NCI-H2196 (cell line): Measurements from ENCODE around the gene PC.
"Not testable (repeated sequence)": the region's sequence is repeated elsewhere in the genome, so short reads cannot be mapped to it uniquely, and the experiment has no call there.

Experiments
- DNase-seq: peaks from one replicate; lab custom pipeline; 2025; ENCODE audit not compliant: unreplicated experiment; lab: John Stamatoyannopoulos, UW

PC gene, protein sequence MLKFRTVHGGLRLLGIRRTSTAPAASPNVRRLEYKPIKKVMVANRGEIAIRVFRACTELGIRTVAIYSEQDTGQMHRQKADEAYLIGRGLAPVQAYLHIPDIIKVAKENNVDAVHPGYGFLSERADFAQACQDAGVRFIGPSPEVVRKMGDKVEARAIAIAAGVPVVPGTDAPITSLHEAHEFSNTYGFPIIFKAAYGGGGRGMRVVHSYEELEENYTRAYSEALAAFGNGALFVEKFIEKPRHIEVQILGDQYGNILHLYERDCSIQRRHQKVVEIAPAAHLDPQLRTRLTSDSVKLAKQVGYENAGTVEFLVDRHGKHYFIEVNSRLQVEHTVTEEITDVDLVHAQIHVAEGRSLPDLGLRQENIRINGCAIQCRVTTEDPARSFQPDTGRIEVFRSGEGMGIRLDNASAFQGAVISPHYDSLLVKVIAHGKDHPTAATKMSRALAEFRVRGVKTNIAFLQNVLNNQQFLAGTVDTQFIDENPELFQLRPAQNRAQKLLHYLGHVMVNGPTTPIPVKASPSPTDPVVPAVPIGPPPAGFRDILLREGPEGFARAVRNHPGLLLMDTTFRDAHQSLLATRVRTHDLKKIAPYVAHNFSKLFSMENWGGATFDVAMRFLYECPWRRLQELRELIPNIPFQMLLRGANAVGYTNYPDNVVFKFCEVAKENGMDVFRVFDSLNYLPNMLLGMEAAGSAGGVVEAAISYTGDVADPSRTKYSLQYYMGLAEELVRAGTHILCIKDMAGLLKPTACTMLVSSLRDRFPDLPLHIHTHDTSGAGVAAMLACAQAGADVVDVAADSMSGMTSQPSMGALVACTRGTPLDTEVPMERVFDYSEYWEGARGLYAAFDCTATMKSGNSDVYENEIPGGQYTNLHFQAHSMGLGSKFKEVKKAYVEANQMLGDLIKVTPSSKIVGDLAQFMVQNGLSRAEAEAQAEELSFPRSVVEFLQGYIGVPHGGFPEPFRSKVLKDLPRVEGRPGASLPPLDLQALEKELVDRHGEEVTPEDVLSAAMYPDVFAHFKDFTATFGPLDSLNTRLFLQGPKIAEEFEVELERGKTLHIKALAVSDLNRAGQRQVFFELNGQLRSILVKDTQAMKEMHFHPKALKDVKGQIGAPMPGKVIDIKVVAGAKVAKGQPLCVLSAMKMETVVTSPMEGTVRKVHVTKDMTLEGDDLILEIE

DNA sequence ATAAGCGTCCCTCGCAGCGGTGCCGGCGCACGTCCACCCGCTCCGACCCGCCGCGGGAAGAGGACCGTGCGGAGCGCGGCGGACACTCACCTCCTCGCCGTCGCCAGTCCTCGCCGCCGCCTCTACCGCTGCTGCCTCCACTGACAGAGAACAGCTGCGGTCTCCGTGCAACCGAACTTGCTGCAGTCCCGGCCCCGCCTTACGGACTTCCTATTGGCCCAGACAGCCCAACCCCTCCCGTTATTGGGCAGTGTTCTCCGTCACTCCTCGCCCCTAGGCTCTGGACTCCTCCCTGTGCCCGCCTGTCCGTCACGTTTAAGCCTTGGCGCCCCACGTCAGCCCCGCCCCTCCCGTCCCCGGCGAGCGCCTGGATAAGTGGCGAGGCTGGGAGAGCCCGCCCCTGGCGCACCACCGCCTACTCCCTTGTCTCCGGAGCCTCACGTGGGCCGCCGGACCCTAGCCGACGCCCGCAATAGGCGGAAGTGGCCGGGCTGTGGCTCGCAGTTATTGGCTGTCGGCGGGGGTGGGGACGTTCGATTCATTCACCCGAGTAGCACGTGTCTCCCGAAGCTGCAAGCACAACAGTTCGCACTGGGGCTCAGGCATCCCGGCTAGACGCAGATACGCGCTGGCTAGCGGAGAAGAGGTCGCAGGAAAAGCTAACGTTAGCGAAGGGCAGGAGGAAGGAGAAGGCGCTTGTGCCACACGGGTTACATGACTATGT is at the start of gene PC:
Gene PC, minus strand, starts transcription at position 152 of the 724 bp plus-strand sequence. CDS start 86,224 bp downstream, outside the sequence.
- DNase-seq = peak; percentile 100

DNA sequence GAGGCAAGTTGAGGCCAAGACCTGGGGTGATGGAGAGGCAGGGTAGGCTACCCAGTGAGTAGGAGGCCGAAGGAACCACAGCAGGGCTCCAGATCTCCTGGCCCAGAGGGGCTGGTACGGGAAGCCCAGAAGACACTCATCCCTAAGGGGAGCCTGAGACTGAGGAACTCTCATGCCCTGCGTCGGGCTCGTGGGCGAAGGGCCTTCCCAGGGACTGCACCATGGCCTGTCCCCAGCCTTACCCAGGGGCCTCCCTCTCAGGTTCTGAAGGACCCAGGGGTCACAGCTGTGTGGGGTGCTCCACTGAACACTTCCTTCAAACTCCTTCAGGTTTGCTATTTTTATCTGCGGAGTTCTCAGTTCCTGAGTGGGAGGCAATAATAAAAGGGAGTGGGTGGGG is 48.9 kb upstream of the PC start:
- no peak for DNase-seq

DNA sequence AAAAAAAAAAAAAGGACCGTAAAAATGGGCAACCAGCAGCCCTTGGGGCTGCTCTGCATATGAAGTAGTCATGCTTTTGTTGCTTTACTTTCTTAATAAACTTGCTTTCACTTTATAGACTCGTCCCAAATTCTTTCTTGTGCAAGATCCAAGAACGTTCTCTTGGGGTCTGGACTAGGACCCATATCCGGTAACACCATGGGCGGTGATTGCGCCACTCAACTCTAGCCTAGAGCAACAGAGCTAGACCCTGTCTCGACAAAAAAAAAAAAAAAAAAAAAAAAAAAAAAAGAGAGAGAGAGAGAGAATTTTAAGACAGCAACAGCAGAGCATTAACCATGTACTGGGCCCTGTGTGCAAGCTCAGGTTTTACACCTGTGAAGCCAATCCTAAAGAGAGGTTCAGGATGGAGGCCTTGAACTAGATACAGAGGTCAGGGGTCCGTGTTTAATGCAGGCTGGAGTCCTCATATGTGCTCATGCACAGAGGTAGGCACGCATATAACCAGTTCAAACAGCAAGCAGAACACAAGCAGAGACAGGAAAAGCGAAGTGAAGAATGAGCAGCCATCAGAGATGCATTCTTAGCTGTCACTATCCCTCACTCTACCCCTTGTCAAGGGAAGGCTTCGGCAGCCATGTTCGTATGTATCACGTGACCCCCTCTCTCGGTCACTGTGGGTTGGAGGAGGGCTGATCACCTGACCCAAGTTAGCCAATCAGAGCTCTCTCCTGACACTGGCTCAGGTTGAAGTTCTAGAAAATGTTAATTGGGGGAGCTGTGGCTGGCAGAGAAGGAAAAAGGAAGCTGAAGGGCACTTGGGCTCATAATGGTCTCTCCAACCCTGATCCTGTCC is 48.1 kb upstream of the PC start:
- DNase-seq = no peak

DNA sequence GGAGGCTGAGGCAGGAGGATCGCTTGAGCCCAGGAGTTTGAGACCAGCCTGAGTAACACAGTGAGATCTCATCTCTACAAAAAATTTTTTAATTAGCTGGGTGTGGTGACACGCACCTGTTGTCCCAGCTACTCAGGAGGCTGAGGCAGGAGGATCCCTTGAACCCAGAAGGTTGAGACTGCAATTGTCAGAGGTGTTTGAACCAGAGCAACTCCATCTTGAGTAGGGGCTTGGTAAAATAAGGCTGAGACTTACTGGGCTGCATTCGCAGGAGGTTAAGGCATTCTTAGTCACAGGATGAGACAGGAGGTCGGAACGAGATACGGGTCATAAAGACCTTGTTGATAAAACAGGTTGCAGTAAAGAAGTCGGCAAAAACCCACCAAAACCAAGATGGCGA is 47.0 kb upstream of the PC start:
- DNase-seq = not testable (repeated sequence)

DNA sequence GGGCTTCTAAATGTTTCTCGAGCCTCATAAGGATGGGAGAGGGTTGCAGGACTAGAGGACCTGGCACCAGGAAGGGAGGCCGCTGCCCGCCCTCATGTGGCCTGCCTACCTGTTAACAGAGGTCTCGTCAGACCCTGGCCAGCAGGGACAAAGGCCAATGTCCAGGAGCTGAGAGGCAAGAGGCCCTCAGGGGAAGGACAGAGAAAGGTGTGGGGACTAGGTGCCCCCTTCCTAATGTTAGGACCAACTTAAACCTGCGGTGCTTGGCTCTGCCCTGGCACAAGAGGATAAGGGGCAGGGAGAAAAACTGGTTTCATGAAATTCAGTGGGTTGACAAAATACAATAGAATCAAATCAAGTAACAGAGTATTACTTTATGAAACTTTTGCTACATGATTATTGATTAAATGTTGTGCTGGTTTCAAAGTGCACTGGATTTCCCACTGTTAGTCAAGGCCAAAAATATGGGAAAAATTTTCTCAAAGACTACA is 44.8 kb upstream of the PC start:
- DNase-seq = no peak

DNA sequence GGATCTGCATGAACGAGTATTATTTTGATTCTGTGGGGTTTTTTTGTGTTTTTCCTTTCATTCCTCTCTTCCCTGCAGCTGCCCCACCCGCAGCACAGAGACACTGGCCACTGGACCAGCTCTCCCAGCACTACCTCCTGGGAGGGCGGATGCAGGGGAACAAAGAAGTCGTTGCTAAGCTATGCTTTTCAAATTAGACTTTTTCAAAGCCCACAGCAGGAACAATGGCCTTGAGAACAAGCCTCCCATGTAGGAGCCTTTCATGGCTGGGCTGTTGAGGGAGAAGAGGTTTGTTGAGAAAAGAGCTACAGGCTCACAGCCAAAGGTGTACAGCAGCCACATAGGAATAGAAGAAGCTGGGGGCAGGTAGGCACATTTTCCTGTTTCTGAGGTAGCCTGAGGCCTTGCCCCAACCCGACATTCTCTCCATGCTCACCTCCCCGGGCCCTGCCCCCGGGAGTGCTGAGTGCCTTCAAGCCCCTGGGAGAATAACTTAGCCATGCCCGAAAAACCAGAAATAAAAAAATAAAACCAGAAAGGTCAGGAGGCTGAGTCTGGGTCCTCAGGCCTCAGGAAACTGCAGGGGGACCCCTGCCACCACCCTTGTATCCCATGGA is 44.2 kb upstream of the PC start:
- no peak for DNase-seq

DNA sequence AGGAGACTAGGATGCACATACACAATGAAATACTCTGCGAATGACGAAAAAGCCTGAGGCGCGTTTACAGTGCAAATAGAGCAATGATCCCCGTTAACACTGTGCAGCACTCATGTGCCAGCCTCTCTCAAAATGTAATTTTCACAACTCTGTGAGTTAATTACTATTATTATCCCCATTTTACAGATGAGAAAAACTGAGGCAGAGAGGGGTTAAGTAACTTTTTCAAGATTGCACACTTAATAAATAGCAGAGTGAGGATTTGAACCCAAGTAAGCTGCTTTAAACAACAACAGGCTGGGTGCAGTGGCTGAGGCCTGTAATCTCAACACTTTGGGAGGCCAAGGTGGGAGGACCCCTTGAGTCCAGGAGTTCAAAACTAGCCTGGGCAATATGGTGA is 43.1 kb upstream of the PC start:
- no peak for DNase-seq

DNA sequence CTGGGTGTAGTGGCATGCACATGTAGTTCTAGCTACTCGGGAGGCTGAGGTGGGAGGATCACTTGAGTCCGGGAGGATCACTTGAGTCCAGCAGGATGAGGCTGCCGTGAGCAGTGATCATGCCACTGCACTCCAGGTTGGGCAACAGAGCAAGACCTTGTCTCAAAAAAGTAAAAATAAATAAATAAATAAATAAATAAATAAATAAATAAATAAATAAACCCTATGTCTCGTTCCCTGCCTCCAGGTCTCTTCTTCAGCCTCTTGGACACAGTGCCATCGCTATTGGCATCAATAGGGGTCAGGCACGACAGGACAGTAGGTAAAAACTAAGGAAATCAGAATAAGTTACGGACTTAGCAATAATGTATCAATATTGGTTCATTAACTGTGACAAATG is 41.4 kb upstream of the PC start:
- DNase-seq = no peak

DNA sequence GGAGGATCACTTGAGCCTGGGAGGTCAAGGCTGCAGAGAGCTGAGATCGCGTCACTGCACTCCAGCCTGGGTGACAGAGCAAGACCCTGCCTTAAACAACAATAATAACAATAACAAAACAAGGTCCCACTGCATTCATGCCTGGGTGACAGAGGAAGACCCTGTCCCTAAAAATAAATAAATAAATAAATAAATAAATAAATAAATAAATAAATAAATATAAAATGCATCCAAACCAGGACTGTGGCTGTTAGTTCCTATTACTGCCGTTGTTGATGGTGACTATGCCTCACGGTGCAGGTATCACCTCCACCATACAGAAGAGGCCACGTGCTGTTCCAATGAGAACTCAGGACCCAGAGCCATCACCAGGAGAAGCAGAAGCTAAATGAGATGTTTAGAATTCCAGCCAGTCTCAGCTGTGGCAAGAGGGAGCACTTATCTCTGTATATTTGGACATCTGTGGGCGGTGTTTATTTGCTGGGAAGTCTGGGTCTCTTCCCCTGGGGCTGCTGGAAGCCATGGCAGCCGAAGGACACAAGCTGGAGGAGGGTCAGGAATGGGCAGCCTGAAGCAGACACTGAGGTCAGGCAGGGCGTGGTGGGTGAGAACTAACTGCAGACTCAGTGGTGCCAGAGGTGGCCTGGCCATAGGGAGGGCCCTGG is 38.6 kb upstream of the PC start:
- DNase-seq = no peak

DNA sequence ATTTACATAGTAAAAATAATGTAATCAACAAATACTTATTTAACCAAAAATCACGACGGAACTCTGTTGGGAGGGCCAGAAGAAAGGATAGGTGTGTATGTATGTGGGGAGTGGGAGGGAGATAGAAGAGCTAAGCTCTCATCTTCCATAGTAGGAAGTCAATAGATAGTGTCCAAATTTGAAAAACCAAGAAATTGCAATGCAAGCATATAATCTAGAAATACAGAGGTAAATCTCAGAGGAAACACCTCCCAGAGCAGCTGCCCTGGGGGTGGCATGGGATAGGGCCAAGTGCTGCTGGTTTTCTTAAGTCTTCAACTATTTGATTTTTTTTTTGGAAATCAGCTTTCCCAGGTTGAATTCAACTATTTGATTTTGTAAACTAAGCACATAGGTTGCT is 33.9 kb upstream of the PC start:
- no peak for DNase-seq

DNA sequence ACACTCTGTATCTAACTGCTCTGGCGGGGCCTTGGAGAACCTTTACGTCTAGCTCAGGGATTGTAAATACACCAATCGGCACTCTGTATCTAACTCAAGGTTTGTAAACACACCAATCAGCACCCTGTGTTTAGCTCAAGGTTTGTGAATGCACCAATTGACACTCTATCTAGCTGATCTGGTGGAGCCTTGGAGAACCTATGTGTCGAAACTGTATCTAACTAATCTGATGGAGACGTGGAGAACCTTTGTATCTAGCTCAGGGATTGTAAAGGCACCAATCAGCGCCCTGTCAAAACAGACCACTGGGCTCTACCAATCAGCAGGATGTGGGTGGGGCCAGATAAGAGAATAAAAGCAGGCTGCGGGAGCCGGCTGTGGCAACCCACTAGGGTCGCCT is 31.2 kb upstream of the PC start:
- not testable (repeated sequence) for DNase-seq

DNA sequence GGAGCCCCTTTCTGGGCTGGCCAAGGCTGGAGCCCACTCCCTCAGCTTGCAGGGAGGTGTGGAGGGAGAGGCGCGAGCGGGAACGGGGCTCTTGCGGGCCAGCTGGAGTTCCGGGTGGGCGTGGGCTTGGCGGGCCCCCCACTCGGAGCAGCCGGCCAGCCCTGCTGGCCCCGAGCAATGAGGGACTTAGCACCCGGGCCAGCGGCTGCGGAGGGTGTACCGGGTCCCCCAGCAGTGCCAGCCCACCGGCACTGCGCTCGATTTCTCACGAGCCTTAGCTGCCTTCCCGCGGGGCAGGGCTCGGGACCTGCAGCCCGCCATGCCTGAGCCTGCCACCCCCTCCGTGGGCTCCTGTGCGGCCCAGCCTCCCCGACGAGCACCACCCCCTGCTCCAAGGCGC is 30.6 kb upstream of the PC start:
- DNase-seq = not testable (repeated sequence)

DNA sequence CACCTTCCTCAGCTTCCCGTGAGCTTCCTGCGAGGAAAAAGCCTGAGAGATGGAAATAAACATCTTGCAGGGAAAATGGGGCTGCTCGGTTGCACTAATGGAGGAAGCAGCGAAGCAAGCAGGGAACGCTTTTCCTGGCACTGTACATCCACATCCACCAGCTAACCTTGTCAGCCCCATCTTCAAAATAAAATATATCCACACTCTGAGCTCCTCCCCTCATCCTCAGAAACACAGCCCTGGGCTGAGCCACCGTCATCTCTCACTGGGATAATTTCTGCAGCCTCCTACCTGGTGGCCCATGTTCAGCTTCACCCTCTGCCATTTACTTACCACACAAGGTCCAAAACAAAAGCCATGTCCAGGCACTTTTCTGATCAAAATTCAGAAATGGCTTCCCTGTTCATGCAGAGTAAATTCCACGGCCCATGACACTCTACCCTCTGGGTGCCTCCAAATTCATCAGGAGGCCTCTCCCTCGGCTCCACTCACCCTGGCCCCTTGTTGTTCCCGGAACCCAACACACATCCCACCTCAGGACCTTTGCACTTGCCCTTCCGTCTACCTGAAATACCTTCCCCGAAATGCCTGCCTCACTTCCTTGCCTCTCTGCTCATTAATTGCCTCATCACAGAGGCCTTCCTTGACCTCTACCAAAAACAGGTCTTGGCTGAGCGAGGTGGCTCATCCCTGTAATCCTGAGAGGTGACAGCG is 29.9 kb upstream of the PC start:
- no peak for DNase-seq

DNA sequence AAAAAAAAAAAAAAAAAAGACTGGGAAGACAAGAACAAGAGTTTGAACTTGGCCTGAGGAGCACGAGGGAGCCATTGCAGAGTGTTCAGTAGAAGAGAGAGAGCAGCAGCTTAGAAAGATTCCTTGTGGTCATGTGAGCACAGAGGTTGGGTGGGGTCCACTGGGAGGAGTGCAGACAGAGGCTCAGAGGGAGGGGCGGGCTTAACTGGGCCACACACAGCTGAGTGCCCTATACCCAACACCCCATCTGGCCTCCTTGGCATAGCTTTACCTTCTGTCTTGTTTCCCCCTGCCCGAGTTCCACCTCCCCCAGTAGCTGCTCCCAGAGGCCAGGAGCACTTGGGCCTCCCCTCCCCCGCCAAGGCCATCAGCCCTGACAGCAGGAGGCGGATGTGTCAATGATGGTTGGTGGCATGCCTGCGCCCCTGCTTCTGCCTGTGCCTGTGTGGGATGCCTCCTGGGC is 29.0 kb upstream of the PC start:
- no peak for DNase-seq

DNA sequence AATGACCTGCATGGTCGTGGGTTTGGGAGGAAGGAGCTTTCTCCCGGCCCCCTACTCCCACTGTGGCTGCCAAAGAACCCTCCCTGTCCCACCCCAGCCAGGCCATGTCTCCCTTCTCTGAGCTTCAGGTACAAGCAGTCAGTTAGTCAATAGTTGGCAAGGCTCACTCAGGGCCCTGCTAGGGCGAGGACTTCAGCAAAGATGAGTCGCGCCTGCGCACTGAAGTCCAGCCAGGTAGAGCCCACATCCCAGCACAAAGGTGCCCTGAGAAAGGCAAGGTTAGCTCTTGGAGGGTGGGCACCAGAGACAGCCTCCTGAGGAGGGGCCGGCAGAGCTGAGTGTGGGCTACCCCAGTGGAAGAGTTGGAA is 28.0 kb upstream of the PC start:
- no peak for DNase-seq

DNA sequence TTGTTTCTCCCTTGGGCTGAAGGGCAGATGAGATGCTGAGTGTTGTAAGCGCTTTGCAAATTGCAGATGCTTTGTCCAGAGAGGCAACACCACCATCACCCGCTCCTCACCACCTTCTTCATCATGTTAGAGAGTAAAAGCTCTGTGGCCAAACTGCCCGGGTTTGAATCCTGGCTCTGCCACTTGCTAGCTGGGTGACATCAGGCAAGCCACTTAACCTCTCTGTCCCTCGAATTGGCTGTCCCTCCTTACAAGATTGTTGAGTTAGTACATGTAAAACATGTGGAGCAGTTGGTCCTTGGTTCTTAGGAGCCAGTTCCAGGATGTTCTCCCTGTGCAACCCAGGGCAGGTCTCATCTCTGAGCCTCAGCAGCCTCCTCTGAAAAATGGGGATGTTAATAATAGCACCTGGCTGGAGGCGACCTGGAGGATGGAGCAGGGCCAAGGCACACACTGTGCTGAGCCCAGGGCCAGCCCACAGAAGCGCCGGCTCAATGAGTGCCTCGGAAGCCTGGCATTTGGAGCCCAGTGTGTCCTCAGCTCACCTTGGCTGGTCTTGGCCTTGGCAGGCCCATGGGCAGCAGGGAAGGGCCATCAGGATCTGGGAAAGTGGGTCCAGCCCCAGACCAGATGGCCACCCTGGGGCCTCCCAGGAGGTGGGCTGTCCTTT is 27.5 kb upstream of the PC start:
- peak; percentile 17 for DNase-seq

DNA sequence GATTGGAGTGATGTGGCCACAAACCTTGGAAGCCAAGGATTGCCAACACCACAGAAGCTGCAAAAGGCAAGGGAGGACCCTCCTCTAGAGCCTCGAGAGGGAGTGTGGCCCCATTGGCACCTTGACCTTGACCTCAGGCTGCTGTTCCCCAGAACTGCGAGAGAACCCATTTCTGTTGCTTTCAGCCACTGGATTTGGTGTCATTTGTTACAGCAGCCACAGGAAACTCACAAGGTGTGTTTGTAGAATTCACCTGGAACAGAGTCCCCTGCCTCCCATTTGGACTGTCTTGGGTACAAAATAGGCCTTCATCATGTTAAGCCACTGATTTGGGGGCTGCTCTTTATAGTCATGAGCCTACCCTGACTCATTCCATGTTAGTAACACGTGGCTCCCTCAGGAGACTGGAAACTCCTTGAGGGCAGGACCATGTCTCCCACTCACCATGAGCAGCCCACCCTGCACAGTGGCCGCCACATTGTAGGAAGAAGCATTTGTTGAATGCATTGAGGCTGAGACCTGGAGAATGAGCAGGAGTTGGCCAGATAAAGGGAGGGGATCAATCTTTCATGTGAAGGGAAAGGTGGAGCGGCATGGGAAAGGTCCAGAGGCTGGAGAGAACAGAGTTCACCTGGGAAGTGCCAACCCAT is 25.2 kb upstream of the PC start:
- DNase-seq = no peak
